ENCODE measurements around the gene HUS1. TPM values are rescaled to one million over a fixed set of nuclear protein-coding genes. Genes with fewer than 3 reads are reported as not detected.
"Not testable (repeated sequence)": the region's sequence is repeated elsewhere in the genome, so short reads cannot be mapped to it uniquely, and the experiment has no call there.

HUS1 gene
- total RNA-seq: 10 to 100 TPM; 55.0 to 61.2 TPM

GRCh38 chr7:47979145-47979831 is at the start of gene HUS1:
Gene HUS1, minus strand, starts transcription at chr7:47979615. Its CDS starts 96 bp downstream, at chr7:47979519.
- H3K4me1 Mint-ChIP-seq (ENCODE audit: low read depth): peaks cover 28% of the 10 kb centered on the region

DNA sequence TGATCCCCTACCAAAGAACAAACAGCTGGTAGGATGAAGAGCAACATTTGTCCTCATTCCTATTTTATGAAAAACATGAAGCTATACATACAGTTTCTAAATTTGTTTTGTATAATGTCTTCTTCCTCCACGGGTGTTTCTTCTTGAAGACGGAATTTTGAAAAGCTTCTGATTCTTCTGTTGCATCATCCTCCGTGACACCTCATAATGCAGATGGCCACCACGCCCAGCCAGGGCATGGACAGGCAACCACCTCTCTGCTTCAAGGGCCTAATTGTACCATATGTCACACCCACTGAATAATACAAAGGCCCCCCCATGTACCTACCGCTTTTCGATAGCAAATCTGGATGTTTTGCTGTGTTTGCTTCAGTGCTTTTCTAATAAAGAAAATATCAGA is 49.5 kb upstream of the HUS1 start, which contains the start of gene SUN3:
Gene SUN3 (minus strand): TSS at position 170 of the 400 bp plus-strand sequence. CDS start 169 bp downstream, at position 1.
- H3K27ac Mint-ChIP-seq: no peak within 1 kb of the TSS
- intact Hi-C loops (cut with micrococcal nuclease): no loop called here
- peaks cover 5% of the 10 kb centered on the region for H3K9me3 Mint-ChIP-seq
- peaks cover 10% of the 10 kb centered on the region for H3K27me3 Mint-ChIP-seq (ENCODE audit: low read depth)
- no peaks in the 10 kb centered on the region for H3K4me1 Mint-ChIP-seq (ENCODE audit: low read depth)
- no peak within 1 kb of the TSS for H3K4me3 Mint-ChIP-seq
- CTCF ChIA-PET: no interaction called here
- no peak for DNase-seq
- H3K36me3 Mint-ChIP-seq (ENCODE audit: low read depth): no peaks in the 10 kb centered on the region

More at GRCh38 chr7:47979145-47979831, at the start of gene HUS1:
- DNase-seq: peak; percentile 94
- H3K4me3 Mint-ChIP-seq: peak within 1 kb of the TSS; percentile 90
- H3K27ac Mint-ChIP-seq: peak within 1 kb of the TSS; percentile 94
- no peaks in the 10 kb centered on the region for H3K9me3 Mint-ChIP-seq
- peaks cover 27% of the 10 kb centered on the region for H3K36me3 Mint-ChIP-seq (ENCODE audit: low read depth)
- H3K27me3 Mint-ChIP-seq (ENCODE audit: low read depth): no peaks in the 10 kb centered on the region
- intact Hi-C loops (cut with micrococcal nuclease): loop anchor here (1.0 kb wide), 3 partner anchors 12 to 118 kb away; partner anchors contain the start of gene UPP1
- CTCF ChIA-PET: interaction anchor here (0.8 to 1.7 kb wide), 5 partner anchors 12 to 659 kb away, joined by 3 to 8 read pairs (median 3); no protein-coding TSS in a partner anchor

- intact Hi-C loops (cut with micrococcal nuclease): no loop called here
- no peaks in the 10 kb centered on the region for H3K4me1 Mint-ChIP-seq (ENCODE audit: low read depth)
- peaks cover 6% of the 10 kb centered on the region for H3K9me3 Mint-ChIP-seq
- peaks cover 7% of the 10 kb centered on the region for H3K27me3 Mint-ChIP-seq (ENCODE audit: low read depth)
- peaks cover 1% of the 10 kb centered on the region for H3K36me3 Mint-ChIP-seq (ENCODE audit: low read depth)
- no peak for DNase-seq
- no peak overlapping the region for H3K27ac Mint-ChIP-seq
- no peak overlapping the region for H3K4me3 Mint-ChIP-seq
- CTCF ChIA-PET: no interaction called here
Observed at GRCh38 chr7:48025624-48026023, 46.2 kb upstream of the HUS1 start.

- H3K36me3 Mint-ChIP-seq (ENCODE audit: low read depth): peaks cover 2% of the 10 kb centered on the region
- CTCF ChIA-PET: no interaction called here
- H3K27me3 Mint-ChIP-seq (ENCODE audit: low read depth): peaks cover 4% of the 10 kb centered on the region
- no peaks in the 10 kb centered on the region for H3K4me1 Mint-ChIP-seq (ENCODE audit: low read depth)
- peaks cover 6% of the 10 kb centered on the region for H3K9me3 Mint-ChIP-seq
- no peak for DNase-seq
- intact Hi-C loops (cut with micrococcal nuclease): no loop called here
- H3K27ac Mint-ChIP-seq: no peak overlapping the region
- H3K4me3 Mint-ChIP-seq: no peak overlapping the region
Observed at GRCh38 chr7:48017674-48018073, 38.3 kb upstream of the HUS1 start.

DNA sequence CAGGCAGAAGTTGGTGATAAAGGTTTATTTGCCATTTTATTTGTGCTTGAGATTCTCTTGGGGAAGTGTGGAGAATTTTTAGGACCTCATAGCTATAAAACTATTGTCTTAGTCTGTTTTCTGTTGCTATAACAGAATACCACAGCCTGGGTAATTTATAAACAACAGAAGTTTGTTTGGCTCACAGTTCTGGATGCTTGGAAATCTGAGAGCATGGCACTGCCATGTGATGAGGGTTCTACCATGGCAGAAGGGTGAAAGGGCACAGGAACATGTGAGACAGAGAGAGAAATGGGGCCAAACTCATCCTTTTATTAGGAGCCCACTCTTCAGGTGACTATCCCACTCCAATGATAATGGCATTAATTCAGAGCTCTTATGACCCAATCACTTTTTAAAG is 37.2 kb upstream of the HUS1 start:
- Mint-ChIP-seq H3K9me3 (peaks cover 6% of the 10 kb centered on the region), H3K27ac (no peak overlapping the region), H3K4me1 (ENCODE audit: low read depth) (no peaks in the 10 kb centered on the region), H3K36me3 (ENCODE audit: low read depth) (peaks cover 2% of the 10 kb centered on the region), H3K27me3 (ENCODE audit: low read depth) (peaks cover 4% of the 10 kb centered on the region), H3K4me3 (no peak overlapping the region)
- intact Hi-C loops (cut with micrococcal nuclease): no loop called here
- CTCF ChIA-PET: no interaction called here
- DNase-seq: no peak

DNA sequence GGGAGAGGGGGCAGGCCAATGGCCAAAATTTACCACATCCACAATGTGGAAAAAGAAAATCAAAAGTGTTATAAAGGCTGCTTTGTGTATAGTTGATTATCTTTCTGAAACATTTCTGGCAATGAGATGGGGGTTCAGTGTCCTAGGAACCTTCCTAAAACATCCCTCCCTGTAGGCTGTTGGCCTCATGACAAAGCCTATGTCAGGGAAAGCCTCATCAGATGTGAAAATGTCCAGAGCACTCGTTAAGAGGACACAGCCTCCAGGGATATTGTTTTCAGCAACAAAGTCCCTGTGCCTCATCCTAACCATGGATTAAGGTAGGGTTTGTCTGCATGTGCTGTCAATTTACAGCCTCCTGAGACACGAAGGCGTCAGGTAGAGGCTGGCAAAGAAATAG is 32.5 kb upstream of the HUS1 start:
- CTCF ChIA-PET: interaction anchor here (0.6 to 2.1 kb wide), 2 partner anchors 99 to 127 kb away, joined by 3 to 4 read pairs; no protein-coding TSS in a partner anchor
- no peaks in the 10 kb centered on the region for H3K9me3 Mint-ChIP-seq
- no peaks in the 10 kb centered on the region for H3K36me3 Mint-ChIP-seq (ENCODE audit: low read depth)
- no peak for DNase-seq
- H3K27me3 Mint-ChIP-seq (ENCODE audit: low read depth): peaks cover 4% of the 10 kb centered on the region
- H3K4me3 Mint-ChIP-seq: no peak overlapping the region
- H3K27ac Mint-ChIP-seq: no peak overlapping the region
- intact Hi-C loops (cut with micrococcal nuclease): no loop called here
- no peaks in the 10 kb centered on the region for H3K4me1 Mint-ChIP-seq (ENCODE audit: low read depth)

- Mint-ChIP-seq H3K4me3 (no peak overlapping the region), H3K27me3 (ENCODE audit: low read depth) (peaks cover 4% of the 10 kb centered on the region), H3K9me3 (no peaks in the 10 kb centered on the region), H3K27ac (no peak overlapping the region), H3K36me3 (ENCODE audit: low read depth) (no peaks in the 10 kb centered on the region), H3K4me1 (ENCODE audit: low read depth) (no peaks in the 10 kb centered on the region)
- DNase-seq: no peak
- intact Hi-C loops (cut with micrococcal nuclease): no loop called here
- CTCF ChIA-PET: interaction anchor here (0.6 to 1.7 kb wide), 2 partner anchors 99 to 128 kb away, joined by 3 to 4 read pairs; no protein-coding TSS in a partner anchor
Observed at GRCh38 chr7:48011323-48011722, 31.9 kb upstream of the HUS1 start.

- Mint-ChIP-seq H3K4me1 (ENCODE audit: low read depth) (no peaks in the 10 kb centered on the region), H3K36me3 (ENCODE audit: low read depth) (no peaks in the 10 kb centered on the region), H3K27me3 (ENCODE audit: low read depth) (no peaks in the 10 kb centered on the region), H3K27ac (no peak overlapping the region), H3K9me3 (no peaks in the 10 kb centered on the region), H3K4me3 (no peak overlapping the region)
- intact Hi-C loops (cut with micrococcal nuclease): no loop called here
- DNase-seq: no peak
- CTCF ChIA-PET: interaction anchor here (1.2 to 1.7 kb wide), 2 partner anchors 101 kb away, joined by 3 to 4 read pairs; no protein-coding TSS in a partner anchor
Observed at GRCh38 chr7:48009954-48010353, 30.5 kb upstream of the HUS1 start.

DNA sequence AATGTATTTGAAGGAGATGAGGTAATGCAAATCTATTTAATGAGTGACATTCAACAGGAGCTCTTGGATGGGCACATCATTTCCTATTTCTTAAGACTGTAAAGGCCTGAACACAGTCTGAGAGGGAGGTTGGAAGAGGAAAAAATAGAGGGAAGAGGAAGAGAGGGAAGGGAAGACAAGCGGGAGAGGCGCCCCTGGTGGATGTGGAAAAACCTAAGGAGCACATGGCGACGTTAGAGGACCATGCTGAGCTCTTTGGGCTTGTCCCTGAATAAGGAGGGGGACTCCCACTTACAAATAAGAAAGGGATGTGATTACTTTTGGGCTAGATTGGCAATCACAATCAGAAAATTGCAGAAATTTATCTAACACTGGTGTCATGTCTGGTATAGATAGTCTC is 29.8 kb upstream of the HUS1 start:
- Mint-ChIP-seq H3K4me1 (ENCODE audit: low read depth) (no peaks in the 10 kb centered on the region), H3K9me3 (no peaks in the 10 kb centered on the region), H3K4me3 (no peak overlapping the region), H3K36me3 (ENCODE audit: low read depth) (no peaks in the 10 kb centered on the region), H3K27me3 (ENCODE audit: low read depth) (no peaks in the 10 kb centered on the region), H3K27ac (no peak overlapping the region)
- intact Hi-C loops (cut with micrococcal nuclease): no loop called here
- no peak for DNase-seq
- CTCF ChIA-PET: interaction anchor here (0.9 to 1.2 kb wide), 2 partner anchors 12 to 101 kb away, joined by 3 read pairs; no protein-coding TSS in a partner anchor

DNA sequence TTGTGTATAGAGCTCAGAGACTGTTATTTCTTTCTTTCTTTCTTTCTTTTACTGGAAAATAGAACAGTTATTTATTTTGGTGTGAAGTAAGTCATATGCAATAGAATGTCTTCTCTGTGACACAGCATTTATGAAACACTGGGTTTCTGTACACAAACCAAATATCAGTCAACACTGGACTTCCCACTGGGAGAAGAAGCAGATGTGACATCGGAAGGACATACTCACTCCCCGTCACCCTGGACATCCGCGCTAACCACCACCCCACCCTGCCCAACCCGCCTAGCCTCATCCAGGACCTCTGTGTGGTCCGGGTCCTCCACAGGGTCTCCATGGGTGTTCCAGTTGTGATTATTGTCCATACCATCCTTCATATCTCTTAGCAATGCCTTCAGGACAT is 27.5 kb upstream of the HUS1 start:
- H3K36me3 Mint-ChIP-seq (ENCODE audit: low read depth): no peaks in the 10 kb centered on the region
- no peaks in the 10 kb centered on the region for H3K4me1 Mint-ChIP-seq (ENCODE audit: low read depth)
- CTCF ChIA-PET: no interaction called here
- no peak overlapping the region for H3K27ac Mint-ChIP-seq
- no peaks in the 10 kb centered on the region for H3K27me3 Mint-ChIP-seq (ENCODE audit: low read depth)
- DNase-seq: no peak
- intact Hi-C loops (cut with micrococcal nuclease): no loop called here
- no peak overlapping the region for H3K4me3 Mint-ChIP-seq
- no peaks in the 10 kb centered on the region for H3K9me3 Mint-ChIP-seq

DNA sequence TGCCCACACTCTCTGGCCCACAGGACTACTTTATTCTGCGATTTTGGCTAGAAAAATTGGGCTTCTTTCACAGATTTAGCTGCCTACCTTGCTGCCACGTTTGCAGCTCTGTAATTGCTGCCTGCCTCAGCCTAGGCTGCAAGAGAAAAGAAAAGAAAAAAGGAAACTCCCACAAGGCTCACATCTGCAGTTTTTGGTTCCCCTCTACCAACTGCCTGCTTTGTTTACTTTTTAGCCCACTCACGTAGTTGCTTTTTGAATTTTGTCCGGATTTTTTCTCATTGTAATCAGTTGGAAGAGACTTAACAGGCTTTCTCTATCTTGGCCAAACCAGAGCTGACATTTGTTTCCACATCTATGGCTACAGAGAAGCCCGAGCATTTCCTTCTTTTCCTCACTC is 25.2 kb upstream of the HUS1 start:
- Mint-ChIP-seq H3K4me3 (no peak overlapping the region), H3K9me3 (no peaks in the 10 kb centered on the region), H3K4me1 (ENCODE audit: low read depth) (no peaks in the 10 kb centered on the region), H3K27ac (no peak overlapping the region), H3K36me3 (ENCODE audit: low read depth) (no peaks in the 10 kb centered on the region), H3K27me3 (ENCODE audit: low read depth) (no peaks in the 10 kb centered on the region)
- intact Hi-C loops (cut with micrococcal nuclease): no loop called here
- CTCF ChIA-PET: no interaction called here
- no peak for DNase-seq

- Mint-ChIP-seq H3K27ac (no peak overlapping the region), H3K4me3 (no peak overlapping the region), H3K27me3 (ENCODE audit: low read depth) (no peaks in the 10 kb centered on the region), H3K36me3 (ENCODE audit: low read depth) (no peaks in the 10 kb centered on the region), H3K4me1 (ENCODE audit: low read depth) (no peaks in the 10 kb centered on the region), H3K9me3 (no peaks in the 10 kb centered on the region)
- CTCF ChIA-PET: no interaction called here
- intact Hi-C loops (cut with micrococcal nuclease): no loop called here
- no peak for DNase-seq
Observed at GRCh38 chr7:48004032-48004431, 24.6 kb upstream of the HUS1 start.

DNA sequence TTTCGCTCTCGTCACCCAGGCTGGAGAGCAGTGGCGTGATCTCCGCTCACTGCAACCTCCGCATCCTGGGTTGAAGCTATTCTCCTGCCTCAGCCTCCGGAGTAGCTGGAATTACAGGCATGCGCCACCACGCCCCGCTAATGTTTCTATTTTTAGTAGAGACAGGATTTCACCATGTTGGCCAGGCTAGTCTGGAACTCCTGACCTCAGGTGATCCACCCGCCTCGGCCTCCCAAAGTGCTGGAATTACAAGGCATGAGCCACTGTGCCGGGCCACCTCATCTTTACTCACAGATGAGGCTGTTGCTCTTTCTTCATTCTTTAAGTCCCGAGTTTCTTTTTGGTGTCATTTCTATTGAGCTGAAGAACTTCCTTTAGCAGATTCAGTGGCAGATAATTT is 20.7 kb upstream of the HUS1 start:
- H3K4me3 Mint-ChIP-seq; DNase-seq; intact Hi-C loops (cut with micrococcal nuclease); H3K27me3 Mint-ChIP-seq (ENCODE audit: low read depth); H3K4me1 Mint-ChIP-seq (ENCODE audit: low read depth); H3K27ac Mint-ChIP-seq; H3K9me3 Mint-ChIP-seq; H3K36me3 Mint-ChIP-seq (ENCODE audit: low read depth): not testable (repeated sequence)
- CTCF ChIA-PET: interaction anchor here (1.1 to 1.7 kb wide), 4 partner anchors 9 to 110 kb away, joined by 3 to 10 read pairs (median 4); no protein-coding TSS in a partner anchor
